Activated naive CD4-positive, alpha-beta T cell treated with anti-CD3 and anti-CD28 coated beads for 36 hours (primary cell): ENCODE measurements around the gene TMC6. TPM values are rescaled to one million over a fixed set of nuclear protein-coding genes. Genes with fewer than 3 reads are reported as not detected.

Experiments
- CTCF ChIA-PET: fragments of 350-600 bp; sonication (Branson Sonifier 250); formaldehyde crosslinking; loops from one replicate; lab custom pipeline; 2021; ENCODE audit warnings: antibody characterized with exemption; lab: Charles Lee
- DNase-seq: peaks from one replicate; pipeline ENCODE4 v3.0.0-alpha.2; 2020
- H3K27ac Mint-ChIP-seq: one replicate; pipeline ENCODE4 v1.8.0; 2021; ENCODE audit warnings: mild to moderate bottlenecking, mixed read lengths
- H3K27me3 Mint-ChIP-seq: one replicate; pipeline ENCODE4 v1.8.0; 2021; ENCODE audit warnings: low read depth, mixed read lengths
- H3K36me3 Mint-ChIP-seq: one replicate; pipeline ENCODE4 v1.8.0; 2021; ENCODE audit warnings: low read depth, mixed read lengths
- H3K4me1 Mint-ChIP-seq: one replicate; pipeline ENCODE4 v1.8.0; 2021; ENCODE audit warnings: low read depth, mixed read lengths
- H3K4me3 Mint-ChIP-seq: one replicate; pipeline ENCODE4 v1.8.0; 2021; ENCODE audit warnings: mild to moderate bottlenecking, moderate library complexity, mixed read lengths
- H3K9me3 Mint-ChIP-seq: one replicate; pipeline ENCODE4 v1.8.0; 2021; ENCODE audit warnings: mixed read lengths
- intact Hi-C: fragments of 100-400 bp; cut with micrococcal nuclease; formaldehyde crosslinking; loops from one replicate; pipeline ENCODE4 v1.15.1; 2023
- total RNA-seq, 2 experiments: library from RNA; stranded (reverse); gene quantifications; one replicate each; pipeline ENCODE4 v1.2.3, GENCODE V29; 2021

The TMC6 gene
- total RNA-seq, 2 experiments from 2014 or later, result 79.0 to 85.6 TPM

DNA sequence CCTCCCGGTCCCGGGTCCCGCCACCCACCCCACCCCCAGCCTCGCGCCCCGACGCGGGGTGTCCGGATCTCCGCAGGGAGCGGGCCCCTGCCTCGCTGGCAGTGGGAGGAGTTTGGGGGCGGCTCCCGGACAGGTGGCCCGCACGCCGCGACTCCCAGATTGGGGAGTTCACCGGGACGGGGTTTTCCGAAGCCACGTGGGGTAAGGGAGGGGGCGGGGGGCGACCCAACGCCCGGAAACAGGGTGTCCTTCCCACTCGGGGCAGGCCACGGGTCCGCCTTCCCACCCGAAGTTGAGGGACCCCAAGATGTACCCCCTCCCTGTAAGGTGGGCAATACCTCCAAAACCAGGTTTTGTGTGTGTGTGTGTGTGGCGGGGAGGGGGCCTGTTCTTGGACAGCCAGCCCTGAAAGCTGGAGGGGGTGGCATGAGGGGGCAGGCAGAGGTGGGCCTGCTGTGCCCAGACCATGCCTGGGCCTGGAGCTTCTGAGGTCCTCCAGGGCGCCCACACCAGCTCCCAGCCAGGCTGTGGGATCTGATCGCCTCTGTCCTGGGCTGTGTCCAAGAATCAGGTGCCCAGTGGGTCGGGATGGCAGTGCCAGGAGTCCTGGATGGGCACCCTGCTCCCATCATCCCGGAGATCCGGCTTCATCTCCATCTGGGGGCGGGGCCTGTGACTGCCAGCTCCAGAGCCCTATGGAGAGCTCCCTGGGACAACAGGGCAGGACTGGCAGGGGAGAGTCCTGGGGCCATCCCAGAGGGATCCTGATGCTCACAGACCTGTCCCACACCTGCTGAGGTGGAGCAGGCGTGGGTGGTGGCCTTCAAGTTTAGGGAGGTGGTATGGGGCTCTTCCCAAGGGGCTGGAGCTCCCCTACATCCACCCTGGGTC, 40.6 kb upstream of the TMC6 start:
- CTCF ChIA-PET, result interaction anchor here (0.7 to 1.5 kb wide), 6 partner anchors 12 to 104 kb away, joined by 3 to 5 read pairs (median 4); partner anchors contain the start of gene TK1
- Mint-ChIP-seq H3K27me3 (no peaks in the 10 kb centered on the region), H3K36me3 (peaks cover 23% of the 10 kb centered on the region), H3K9me3 (no peaks in the 10 kb centered on the region), H3K4me1 (peaks cover 45% of the 10 kb centered on the region), H3K27ac (peak overlapping the region; percentile 85), H3K4me3 (peak overlapping the region; percentile 75)
- intact Hi-C loops, result loop anchor here (1.0 to 2.0 kb wide), 3 partner anchors 18 to 39 kb away; partner anchors contain the start of genes AFMID, TK1 and TMC8
- peak; percentile 85 for DNase-seq

GRCh38 chr17:78168242-78168902, 39.8 kb upstream of the TMC6 start, which contains the start of gene SYNGR2:
TSS of gene SYNGR2 (plus strand) at chr17:78168581. CDS start at chr17:78168617, 36 bp downstream.
- Mint-ChIP-seq H3K4me1 (peaks cover 37% of the 10 kb centered on the region), H3K36me3 (peaks cover 16% of the 10 kb centered on the region), H3K9me3 (no peaks in the 10 kb centered on the region), H3K27me3 (no peaks in the 10 kb centered on the region), H3K4me3 (peak within 1 kb of the TSS; percentile 75), H3K27ac (peak within 1 kb of the TSS; percentile 85)
- DNase-seq, result peak; percentile 87
- CTCF ChIA-PET, result interaction anchor here (0.7 kb wide), 1 partner anchor 104 kb away, joined by 3 read pairs; no protein-coding TSS in a partner anchor
- intact Hi-C loops, result loop anchor here (1.0 to 2.0 kb wide), 3 partner anchors 19 to 38 kb away; partner anchors contain the start of genes AFMID, TK1 and TMC8

- no peak overlapping the region for H3K4me3 Mint-ChIP-seq
- intact Hi-C loops, result no loop called here
- CTCF ChIA-PET, result interaction anchor here (1.0 kb wide), 1 partner anchor 10 kb away, joined by 4 read pairs; no protein-coding TSS in a partner anchor
- H3K27ac Mint-ChIP-seq, result no peak overlapping the region
- peaks cover 17% of the 10 kb centered on the region for H3K4me1 Mint-ChIP-seq
- H3K9me3 Mint-ChIP-seq, result no peaks in the 10 kb centered on the region
- no peak for DNase-seq
- peaks cover 3% of the 10 kb centered on the region for H3K36me3 Mint-ChIP-seq
- H3K27me3 Mint-ChIP-seq, result no peaks in the 10 kb centered on the region
Observed at GRCh38 chr17:78166416-78166815, 37.9 kb upstream of the TMC6 start.

GRCh38 chr17:78164748-78165607, 36.4 kb upstream of the TMC6 start:
- no peaks in the 10 kb centered on the region for H3K9me3 Mint-ChIP-seq
- peak overlapping the region; percentile 41 for H3K27ac Mint-ChIP-seq
- no peak for DNase-seq
- CTCF ChIA-PET, result interaction anchor here (0.6 kb wide), 1 partner anchor 29 kb away, joined by 3 read pairs; no protein-coding TSS in a partner anchor
- no peaks in the 10 kb centered on the region for H3K36me3 Mint-ChIP-seq
- H3K4me3 Mint-ChIP-seq, result no peak overlapping the region
- intact Hi-C loops, result no loop called here
- H3K27me3 Mint-ChIP-seq, result no peaks in the 10 kb centered on the region
- peaks cover 7% of the 10 kb centered on the region for H3K4me1 Mint-ChIP-seq

DNA sequence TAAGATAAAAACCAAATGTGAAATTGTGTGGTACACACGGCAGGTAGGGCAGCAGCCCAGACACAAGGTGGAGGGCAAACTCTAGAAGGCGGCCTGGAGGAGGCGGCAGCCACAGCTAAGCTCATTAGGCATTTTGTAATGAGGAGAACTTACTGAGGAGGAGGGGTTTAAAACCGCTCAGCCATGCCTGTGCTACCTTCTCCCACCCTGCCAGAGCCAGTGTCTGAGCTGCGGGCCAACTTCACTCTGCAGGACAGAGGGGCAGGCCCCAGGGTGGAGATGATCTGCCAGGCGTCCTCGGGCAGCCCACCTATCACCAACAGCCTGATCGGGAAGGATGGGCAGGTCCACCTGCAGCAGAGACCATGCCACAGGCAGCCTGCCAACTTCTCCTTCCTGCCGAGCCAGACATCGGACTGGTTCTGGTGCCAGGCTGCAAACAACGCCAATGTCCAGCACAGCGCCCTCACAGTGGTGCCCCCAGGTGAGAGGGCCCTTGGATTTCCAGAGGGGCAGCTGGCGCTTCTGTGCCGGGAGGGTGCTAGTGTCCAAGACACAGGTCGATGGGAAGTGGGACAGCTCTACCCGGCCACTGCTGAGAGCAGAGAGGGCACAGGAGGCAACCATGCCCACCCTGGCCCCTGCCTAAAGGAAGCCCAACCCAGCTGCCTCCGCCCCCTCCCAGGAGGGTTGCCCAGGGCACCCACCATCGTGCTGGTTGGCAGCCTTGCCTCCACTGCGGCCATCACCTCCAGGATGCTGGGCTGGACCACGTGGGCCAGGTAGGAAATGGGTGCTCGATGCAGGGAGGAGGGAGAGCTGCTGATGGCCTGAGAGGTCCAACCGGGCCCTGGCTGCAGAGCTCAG, 35.6 kb upstream of the TMC6 start:
- no peaks in the 10 kb centered on the region for H3K27me3 Mint-ChIP-seq
- intact Hi-C loops, result no loop called here
- H3K4me1 Mint-ChIP-seq, result peaks cover 8% of the 10 kb centered on the region
- CTCF ChIA-PET, result interaction anchor here (0.6 kb wide), 1 partner anchor 28 kb away, joined by 3 read pairs; no protein-coding TSS in a partner anchor
- no peaks in the 10 kb centered on the region for H3K36me3 Mint-ChIP-seq
- no peaks in the 10 kb centered on the region for H3K9me3 Mint-ChIP-seq
- no peak overlapping the region for H3K4me3 Mint-ChIP-seq
- DNase-seq, result no peak
- no peak overlapping the region for H3K27ac Mint-ChIP-seq

- no peak overlapping the region for H3K4me3 Mint-ChIP-seq
- intact Hi-C loops, result no loop called here
- no peak for DNase-seq
- H3K27ac Mint-ChIP-seq, result peak overlapping the region; percentile 31
- no peaks in the 10 kb centered on the region for H3K27me3 Mint-ChIP-seq
- H3K9me3 Mint-ChIP-seq, result no peaks in the 10 kb centered on the region
- CTCF ChIA-PET, result no interaction called here
- peaks cover 8% of the 10 kb centered on the region for H3K4me1 Mint-ChIP-seq
- H3K36me3 Mint-ChIP-seq, result no peaks in the 10 kb centered on the region
Observed at GRCh38 chr17:78159575-78160158, 31.1 kb upstream of the TMC6 start.

GRCh38 chr17:78154903-78155811, 26.6 kb upstream of the TMC6 start:
- Mint-ChIP-seq H3K9me3 (no peaks in the 10 kb centered on the region), H3K4me3 (no peak overlapping the region), H3K27me3 (no peaks in the 10 kb centered on the region), H3K36me3 (no peaks in the 10 kb centered on the region), H3K27ac (no peak overlapping the region), H3K4me1 (peaks cover 8% of the 10 kb centered on the region)
- DNase-seq, result no peak
- CTCF ChIA-PET, result no interaction called here
- intact Hi-C loops, result no loop called here

GRCh38 chr17:78151514-78152008, 23.0 kb upstream of the TMC6 start:
- Mint-ChIP-seq H3K27ac (no peak overlapping the region), H3K9me3 (no peaks in the 10 kb centered on the region), H3K4me1 (peaks cover 19% of the 10 kb centered on the region), H3K27me3 (no peaks in the 10 kb centered on the region), H3K4me3 (no peak overlapping the region), H3K36me3 (no peaks in the 10 kb centered on the region)
- no peak for DNase-seq
- intact Hi-C loops, result no loop called here
- CTCF ChIA-PET, result interaction anchor here (1.6 kb wide), 1 partner anchor 16 kb away, joined by 3 read pairs; no protein-coding TSS in a partner anchor

- DNase-seq, result no peak
- H3K4me3 Mint-ChIP-seq, result no peak overlapping the region
- H3K27ac Mint-ChIP-seq, result no peak overlapping the region
- no peaks in the 10 kb centered on the region for H3K9me3 Mint-ChIP-seq
- CTCF ChIA-PET, result interaction anchor here (1.0 to 1.1 kb wide), 3 partner anchors 11 to 63 kb away, joined by 3 read pairs; no protein-coding TSS in a partner anchor
- H3K27me3 Mint-ChIP-seq, result no peaks in the 10 kb centered on the region
- H3K36me3 Mint-ChIP-seq, result no peaks in the 10 kb centered on the region
- intact Hi-C loops, result no loop called here
- H3K4me1 Mint-ChIP-seq, result peaks cover 24% of the 10 kb centered on the region
Observed at GRCh38 chr17:78148286-78149016, 19.9 kb upstream of the TMC6 start.
